HG03565 (cell line): Measurements from ENCODE around the gene TRIM72.
"Not testable (repeated sequence)": the region's sequence is repeated elsewhere in the genome, so short reads cannot be mapped to it uniquely, and the experiment has no call there.

ENCODE experiments used
- ATAC-seq: cut with Tn5 transposase; IDR thresholded peaks from one replicate; pipeline ENCODE4 v1.9.1; 2021; ENCODE audit warnings: mild to moderate bottlenecking, moderate library complexity; ENCODE audit not compliant: unreplicated experiment

The TRIM72 gene

DNA sequence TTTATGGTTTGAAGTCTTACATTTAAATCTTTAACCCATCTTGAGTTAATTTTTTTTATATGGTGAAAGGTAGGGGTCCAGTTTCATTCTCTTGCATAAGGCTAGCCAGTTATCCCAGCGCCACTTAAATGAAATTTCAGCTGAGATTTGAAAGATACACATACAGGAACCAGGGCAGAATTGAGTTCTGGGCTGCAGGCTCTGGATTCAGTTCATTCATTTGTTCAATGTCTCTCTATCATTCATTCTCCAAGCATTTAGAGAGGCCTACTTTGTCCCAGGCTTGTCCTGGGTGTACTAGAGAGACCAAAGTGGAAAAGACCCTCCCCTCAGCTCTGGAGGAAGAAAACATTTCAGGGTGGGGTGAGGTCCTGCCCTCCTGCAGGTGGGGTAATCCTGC is 577 bp upstream of the TRIM72 start:
- no peak for ATAC-seq

DNA sequence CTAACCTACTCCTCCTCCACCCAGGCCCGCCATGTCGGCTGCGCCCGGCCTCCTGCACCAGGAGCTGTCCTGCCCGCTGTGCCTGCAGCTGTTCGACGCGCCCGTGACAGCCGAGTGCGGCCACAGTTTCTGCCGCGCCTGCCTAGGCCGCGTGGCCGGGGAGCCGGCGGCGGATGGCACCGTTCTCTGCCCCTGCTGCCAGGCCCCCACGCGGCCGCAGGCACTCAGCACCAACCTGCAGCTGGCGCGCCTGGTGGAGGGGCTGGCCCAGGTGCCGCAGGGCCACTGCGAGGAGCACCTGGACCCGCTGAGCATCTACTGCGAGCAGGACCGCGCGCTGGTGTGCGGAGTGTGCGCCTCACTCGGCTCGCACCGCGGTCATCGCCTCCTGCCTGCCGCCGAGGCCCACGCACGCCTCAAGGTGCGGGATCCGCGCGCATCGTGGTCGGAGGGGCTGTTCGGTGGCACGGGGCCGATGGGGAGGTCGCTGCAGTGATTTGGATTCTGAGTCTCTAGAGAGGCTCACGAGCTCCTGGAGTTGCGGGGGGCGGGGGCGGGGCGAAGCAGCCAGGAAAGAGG is 878 bp downstream of the TRIM72 start:
- no peak for ATAC-seq

GRCh38 chr16:31215287-31216162 is 1.6 kb downstream of the TRIM72 start:
- no peak for ATAC-seq

DNA sequence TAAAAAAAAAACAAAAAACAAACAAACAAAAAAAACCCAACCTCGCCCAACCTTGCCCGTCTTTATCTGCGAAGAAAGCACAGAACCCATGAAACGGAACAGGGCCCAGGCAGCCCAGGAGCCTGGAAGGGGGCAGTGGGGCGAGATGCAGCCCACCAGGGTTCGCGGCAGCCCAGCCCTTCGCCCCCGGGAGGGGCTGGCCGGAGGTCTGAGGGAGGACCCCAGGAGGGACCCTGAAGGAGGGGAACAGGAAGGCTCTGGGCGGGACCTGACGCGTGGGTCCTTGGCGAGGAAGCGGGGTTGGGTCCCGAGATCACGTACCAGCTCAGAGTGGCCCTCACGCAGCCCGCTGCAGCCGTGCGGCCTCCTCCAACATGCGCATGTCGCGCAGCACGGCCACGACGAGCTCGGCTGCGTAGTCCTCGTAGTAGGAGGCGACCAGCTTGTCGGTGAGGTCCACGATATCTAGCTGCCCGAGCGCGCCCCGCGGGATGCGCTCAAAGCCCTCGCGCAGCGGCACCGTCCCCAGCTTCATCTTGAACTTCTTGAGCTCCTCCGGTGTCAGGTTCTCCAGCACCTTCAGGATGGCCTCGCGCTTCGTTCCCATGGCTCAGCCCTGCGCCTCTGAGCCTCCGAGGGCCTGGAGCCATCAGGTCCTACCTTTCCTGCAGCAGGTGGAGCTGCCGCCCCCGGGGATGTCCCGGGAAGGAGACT is 2.7 kb downstream of the TRIM72 start, which contains the start of gene PYDC1:
Gene PYDC1 (minus strand): TSS at position 714 of the 714 bp plus-strand sequence. CDS start 107 bp downstream, at position 607.
- no peak for ATAC-seq

- ATAC-seq, result no peak
These were observed 3.2 kb downstream of the TRIM72 start for GRCh38 chr16:31217136-31217530.

DNA sequence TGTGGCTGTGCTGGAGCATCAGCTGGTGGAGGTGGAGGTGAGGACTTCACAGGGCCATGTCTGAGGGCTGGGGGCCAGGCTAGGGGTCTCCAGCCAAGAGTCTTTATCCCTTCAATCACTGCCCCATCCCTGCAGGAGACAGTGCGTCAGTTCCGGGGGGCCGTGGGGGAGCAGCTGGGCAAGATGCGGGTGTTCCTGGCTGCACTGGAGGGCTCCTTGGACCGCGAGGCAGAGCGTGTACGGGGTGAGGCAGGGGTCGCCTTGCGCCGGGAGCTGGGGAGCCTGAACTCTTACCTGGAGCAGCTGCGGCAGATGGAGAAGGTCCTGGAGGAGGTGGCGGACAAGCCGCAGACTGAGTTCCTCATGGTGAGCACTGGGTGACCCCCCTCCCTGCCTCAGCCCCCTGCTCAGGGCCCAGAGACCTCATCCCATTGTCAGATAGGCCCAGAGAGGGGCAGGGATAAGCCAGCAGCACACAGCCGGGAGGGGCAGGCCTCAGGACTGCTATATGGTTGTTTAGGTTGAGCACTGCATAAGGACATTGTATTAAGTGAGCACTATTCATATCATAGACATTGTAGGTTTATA is 5.3 kb downstream of the TRIM72 start:
- no peak for ATAC-seq

- ATAC-seq, result no peak
These were observed 7.6 kb downstream of the TRIM72 start for GRCh38 chr16:31221357-31222160.

DNA sequence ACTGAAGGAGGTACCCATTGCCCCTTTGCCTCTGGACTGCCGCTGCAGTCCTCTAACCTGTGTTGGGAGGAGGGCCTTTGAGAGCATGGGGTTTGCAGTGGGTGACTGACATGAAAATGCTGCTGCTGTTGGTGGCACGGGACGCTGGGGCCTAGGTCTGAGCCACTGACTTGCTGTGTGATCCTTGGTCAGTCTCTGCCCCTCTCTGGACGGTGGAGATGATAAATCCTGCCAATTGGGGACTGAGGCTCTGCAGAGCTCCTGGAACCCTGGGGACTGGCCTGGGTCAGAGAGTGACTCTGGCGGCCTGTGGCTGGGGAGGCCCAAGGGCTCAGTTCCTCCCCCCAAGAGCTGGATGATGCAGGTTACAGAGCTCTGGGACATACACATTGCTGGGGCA is 9.1 kb downstream of the TRIM72 start:
- no peak for ATAC-seq

- ATAC-seq, result no peak
These were observed 10.4 kb downstream of the TRIM72 start for GRCh38 chr16:31224092-31224955.

DNA sequence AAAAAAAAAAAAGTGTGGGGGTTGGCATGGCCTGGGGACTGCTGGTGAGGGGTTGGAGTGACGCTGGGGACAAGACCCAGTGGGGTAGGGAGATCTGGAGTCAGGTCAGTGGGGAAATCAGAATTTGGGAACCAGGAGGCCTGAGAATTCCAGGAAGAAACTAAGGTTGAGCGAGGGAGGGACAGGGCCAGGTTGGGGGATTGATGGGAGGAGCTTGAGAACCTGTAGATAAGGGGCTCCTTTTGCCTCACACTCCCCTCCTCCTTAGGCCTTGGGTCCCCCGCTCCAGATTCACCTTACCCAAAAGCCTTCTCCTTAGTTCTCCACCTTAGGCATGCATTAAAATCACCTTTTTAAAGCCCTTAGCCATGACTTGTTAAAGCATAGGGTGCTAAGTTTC is 11.3 kb downstream of the TRIM72 start:
- no peak for ATAC-seq

GRCh38 chr16:31228206-31228605 is 14.3 kb downstream of the TRIM72 start:
- ATAC-seq, result no peak

DNA sequence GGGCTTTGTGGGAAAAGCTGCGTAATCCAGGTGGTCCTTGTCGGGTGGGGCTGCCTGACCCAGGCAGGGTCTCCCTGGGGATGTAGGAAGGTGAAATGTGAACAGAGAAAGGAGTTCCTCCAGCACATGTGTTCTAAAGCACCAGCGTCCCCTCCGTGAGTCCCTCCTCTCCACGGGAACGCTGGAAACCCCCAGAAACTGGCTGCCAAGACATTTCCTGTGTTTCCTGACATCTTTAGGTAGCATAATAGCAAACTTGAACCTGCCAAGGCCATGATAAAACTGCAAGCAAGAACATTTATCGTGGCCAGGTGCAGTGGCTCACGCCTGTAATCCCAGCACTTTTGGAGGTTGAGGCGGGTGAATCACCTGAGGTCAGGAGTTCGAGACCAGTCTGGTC is 15.6 kb downstream of the TRIM72 start:
- no peak for ATAC-seq

DNA sequence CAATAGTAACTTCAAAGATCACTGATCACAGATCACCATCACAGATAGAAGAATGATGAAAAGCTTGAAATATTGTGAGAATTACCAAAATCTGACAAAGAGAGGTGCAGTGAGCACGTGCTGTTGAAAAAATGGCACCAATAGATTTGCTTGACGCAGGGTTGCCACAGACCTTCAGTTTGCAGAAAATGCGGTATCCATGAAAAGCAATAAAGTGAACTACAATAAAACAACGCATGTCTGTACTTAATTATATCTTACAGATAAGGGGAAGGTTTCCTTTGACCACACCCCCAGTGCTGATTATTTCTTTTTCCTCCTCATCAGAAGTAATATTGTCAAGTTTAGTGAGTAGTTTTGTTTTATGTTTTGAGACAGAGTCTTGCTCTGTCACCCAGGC is 24.1 kb downstream of the TRIM72 start:
- no peak for ATAC-seq

DNA sequence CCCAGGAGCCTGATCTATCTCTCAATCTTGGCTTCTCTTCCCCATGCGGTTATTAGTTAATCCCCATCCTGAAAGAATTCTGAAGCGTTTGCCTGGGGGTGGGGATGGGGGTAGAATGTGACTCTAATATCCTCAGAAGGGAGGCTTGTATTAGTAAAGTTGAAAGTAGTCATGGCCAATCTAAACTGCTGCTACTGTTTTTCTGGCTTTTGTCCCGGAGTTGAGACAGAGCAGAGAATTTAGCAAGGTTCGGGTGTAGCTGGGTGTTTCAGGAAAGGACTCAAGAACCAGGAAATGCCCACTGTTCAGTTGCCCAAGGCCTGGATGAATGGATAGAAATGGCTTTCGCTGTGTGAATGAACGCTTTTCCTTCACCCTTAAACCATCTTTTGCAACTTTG is 28.3 kb downstream of the TRIM72 start:
- no peak for ATAC-seq

GRCh38 chr16:31243734-31244670 is 30.1 kb downstream of the TRIM72 start:
- ATAC-seq, result no peak

GRCh38 chr16:31245598-31245997 is 31.7 kb downstream of the TRIM72 start:
- not testable (repeated sequence) for ATAC-seq

DNA sequence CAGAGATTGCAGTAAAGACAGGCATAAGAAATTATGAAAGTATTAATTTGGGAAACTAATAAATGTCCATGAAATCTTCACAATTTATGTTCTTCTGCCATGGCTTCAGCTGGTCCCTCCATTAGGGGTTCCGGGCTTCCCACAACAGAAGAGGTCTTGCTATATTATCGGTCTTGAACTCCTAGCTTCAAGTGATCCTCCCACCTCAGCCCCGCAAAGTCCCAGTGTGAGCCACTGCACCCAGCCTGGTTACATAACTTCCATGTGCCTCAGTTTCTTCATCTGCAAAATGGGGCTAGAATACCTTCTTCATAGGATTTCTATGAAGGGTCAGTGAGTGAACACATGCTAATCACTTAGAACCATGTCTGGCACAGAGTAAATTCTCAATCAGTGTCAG is 32.4 kb downstream of the TRIM72 start:
- ATAC-seq, result no peak

DNA sequence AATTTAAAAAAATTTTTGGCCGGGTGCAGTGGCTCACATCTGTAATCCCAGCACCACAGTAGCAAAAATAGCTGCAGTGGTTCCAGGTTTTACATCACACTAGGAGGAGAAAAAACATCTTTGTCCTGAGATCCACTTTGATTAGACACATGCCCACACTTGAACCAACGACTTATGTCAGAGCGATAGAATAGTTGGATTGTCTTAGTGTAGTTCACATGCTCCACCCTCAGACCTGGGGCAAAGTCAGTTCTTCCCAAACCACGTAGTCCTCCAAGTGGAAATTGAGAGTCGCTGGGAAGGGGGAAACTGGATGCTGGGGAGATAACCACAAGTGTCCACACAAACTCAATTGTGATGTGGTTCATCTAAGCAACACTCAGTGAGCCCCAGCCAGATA is 34.4 kb downstream of the TRIM72 start:
- no peak for ATAC-seq
